Fibroblast of lung (primary cell): Measurements from ENCODE around the gene GNS.

ENCODE experiments used
- EZH2 ChIP-seq: IDR thresholded peaks from 2 replicates; pipeline ENCODE4 v1.5.1; 2012; ENCODE audit warnings: low read length, control low read depth, mild to moderate bottlenecking; ENCODE audit errors: missing control alignments
- TF ChIP-seq, protein P1 (sequence below), 2 donors: IDR thresholded peaks in 1 of 2; conservative IDR thresholded peaks in 1 of 2; 1 replicate in 1 of 2; 2 replicates in 1 of 2; pipeline ENCODE4 v1.5.1; 2011 to 2012; ENCODE audit warnings: low read length in 2 of 2, control low read depth in 1 of 2, inconsistent platforms in 1 of 2, low read depth in 1 of 2, mild to moderate bottlenecking in 1 of 2

DNA sequence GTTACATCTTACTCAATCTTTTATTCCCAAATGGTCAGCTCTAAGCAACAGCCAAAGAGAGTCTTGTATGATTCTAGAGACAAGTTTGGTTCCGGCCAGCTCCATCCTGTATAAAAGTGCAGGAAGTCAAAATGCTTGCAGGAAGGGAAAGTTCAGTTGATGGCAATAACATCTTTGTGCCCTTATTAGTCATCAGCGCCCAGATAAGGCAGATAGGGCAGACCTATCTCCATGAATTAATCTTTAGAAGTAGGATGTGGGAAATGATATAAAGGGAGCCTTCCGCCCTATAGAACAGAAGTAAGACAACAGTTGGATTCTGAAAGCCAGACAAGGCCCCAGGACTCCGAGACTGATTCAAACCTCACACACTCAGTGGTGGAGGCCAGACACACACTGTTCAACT, 6.4 kb downstream of the GNS start:
- no peak for TF ChIP-seq EZH2
- TF ChIP-seq, protein P1, sequence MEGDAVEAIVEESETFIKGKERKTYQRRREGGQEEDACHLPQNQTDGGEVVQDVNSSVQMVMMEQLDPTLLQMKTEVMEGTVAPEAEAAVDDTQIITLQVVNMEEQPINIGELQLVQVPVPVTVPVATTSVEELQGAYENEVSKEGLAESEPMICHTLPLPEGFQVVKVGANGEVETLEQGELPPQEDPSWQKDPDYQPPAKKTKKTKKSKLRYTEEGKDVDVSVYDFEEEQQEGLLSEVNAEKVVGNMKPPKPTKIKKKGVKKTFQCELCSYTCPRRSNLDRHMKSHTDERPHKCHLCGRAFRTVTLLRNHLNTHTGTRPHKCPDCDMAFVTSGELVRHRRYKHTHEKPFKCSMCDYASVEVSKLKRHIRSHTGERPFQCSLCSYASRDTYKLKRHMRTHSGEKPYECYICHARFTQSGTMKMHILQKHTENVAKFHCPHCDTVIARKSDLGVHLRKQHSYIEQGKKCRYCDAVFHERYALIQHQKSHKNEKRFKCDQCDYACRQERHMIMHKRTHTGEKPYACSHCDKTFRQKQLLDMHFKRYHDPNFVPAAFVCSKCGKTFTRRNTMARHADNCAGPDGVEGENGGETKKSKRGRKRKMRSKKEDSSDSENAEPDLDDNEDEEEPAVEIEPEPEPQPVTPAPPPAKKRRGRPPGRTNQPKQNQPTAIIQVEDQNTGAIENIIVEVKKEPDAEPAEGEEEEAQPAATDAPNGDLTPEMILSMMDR (conservative IDR thresholded peaks at IDR 0.05 in 1 of 2, IDR thresholded peaks at IDR 0.05 in 1 of 2; ENCODE audit: low read depth in 1 of 2, low read length in 2 of 2) = no peak
